HEK293 (cell line): ENCODE measurements around the gene SZRD1.

Experiments used
- FEZF1 ChIP-seq: fragments of 450-650 bp; formaldehyde crosslinking; IDR thresholded peaks from 2 replicates; pipeline ENCODE4 v1.5.1; 2016; ENCODE audit warnings: missing biosample characterization, missing genetic modification characterization
- GLI4 ChIP-seq: fragments of 450-650 bp; formaldehyde crosslinking; IDR thresholded peaks from 2 replicates; pipeline ENCODE4 v1.5.1; 2016; ENCODE audit warnings: missing biosample characterization, missing genetic modification characterization
- GLIS1 ChIP-seq: fragments of 450-650 bp; formaldehyde crosslinking; IDR thresholded peaks from 2 replicates; pipeline ENCODE4 v1.5.1; 2016; ENCODE audit warnings: missing biosample characterization, missing genetic modification characterization
- PBX3 ChIP-seq: sonication (generic); formaldehyde crosslinking; IDR thresholded peaks from 2 replicates; pipeline ENCODE4 v1.8.1; 2022; ENCODE audit warnings: mild to moderate bottlenecking, moderate library complexity, missing genetic modification reagents
- PRDM1 ChIP-seq: fragments of 450-650 bp; formaldehyde crosslinking; IDR thresholded peaks from 2 replicates; pipeline ENCODE4; 2016; ENCODE audit warnings: missing biosample characterization, missing genetic modification characterization
- REST ChIP-seq: fragments of 450-650 bp; formaldehyde crosslinking; IDR thresholded peaks from 2 replicates; pipeline ENCODE4 v1.5.1; 2016; ENCODE audit warnings: missing biosample characterization, missing genetic modification characterization
- TSHZ1 ChIP-seq: fragments of 450-650 bp; formaldehyde crosslinking; IDR thresholded peaks from 2 replicates; pipeline ENCODE4 v1.5.1; 2016; ENCODE audit warnings: missing biosample characterization, missing genetic modification characterization, borderline replicate concordance
- YY1 ChIP-seq: fragments of 450-650 bp; formaldehyde crosslinking; IDR thresholded peaks from 2 replicates; pipeline ENCODE4 v1.5.1; 2018; ENCODE audit warnings: missing biosample characterization, missing genetic modification characterization
- ZFP37 ChIP-seq: fragments of 450-650 bp; formaldehyde crosslinking; IDR thresholded peaks from 2 replicates; pipeline ENCODE4 v1.5.1; 2016; ENCODE audit warnings: missing biosample characterization, missing genetic modification characterization
- ZNF132 ChIP-seq: fragments of 450-650 bp; formaldehyde crosslinking; IDR thresholded peaks from 2 replicates; pipeline ENCODE4 v1.5.1; 2017; ENCODE audit warnings: missing biosample characterization, missing genetic modification characterization, borderline replicate concordance
- ZNF133 ChIP-seq: fragments of 450-650 bp; formaldehyde crosslinking; IDR thresholded peaks from 2 replicates; pipeline ENCODE4 v1.5.1; 2016; ENCODE audit warnings: missing biosample characterization, missing genetic modification characterization
- ZNF19 ChIP-seq: fragments of 450-650 bp; formaldehyde crosslinking; IDR thresholded peaks from 2 replicates; pipeline ENCODE4; 2016; ENCODE audit warnings: missing biosample characterization, missing genetic modification characterization, low read depth
- ZNF280C ChIP-seq: fragments of 450-650 bp; formaldehyde crosslinking; IDR thresholded peaks from 2 replicates; pipeline ENCODE4 v1.5.1; 2016; ENCODE audit warnings: missing biosample characterization, missing genetic modification characterization
- ZNF311 ChIP-seq: fragments of 450-650 bp; formaldehyde crosslinking; IDR thresholded peaks from 2 replicates; pipeline ENCODE4 v1.5.1; 2017; ENCODE audit warnings: missing biosample characterization, missing genetic modification characterization, borderline replicate concordance
- ZNF530 ChIP-seq: fragments of 450-650 bp; formaldehyde crosslinking; IDR thresholded peaks from 2 replicates; pipeline ENCODE4 v1.5.1; 2016; ENCODE audit warnings: low read depth, missing biosample characterization, missing genetic modification characterization
- ZNF548 ChIP-seq: fragments of 450-650 bp; formaldehyde crosslinking; IDR thresholded peaks from 2 replicates; pipeline ENCODE4 v1.5.1; 2016; ENCODE audit warnings: missing biosample characterization, missing genetic modification characterization
- ZNF768 ChIP-seq: fragments of 450-650 bp; formaldehyde crosslinking; IDR thresholded peaks from 2 replicates; pipeline ENCODE4 v1.5.1; 2018; ENCODE audit warnings: missing biosample characterization, mild to moderate bottlenecking, missing genetic modification characterization
- ZNF830 ChIP-seq: fragments of 450-650 bp; IDR thresholded peaks from 2 replicates; pipeline ENCODE4 v1.5.0; 2018; ENCODE audit warnings: missing biosample characterization, missing genetic modification characterization, low read depth, mild to moderate bottlenecking, moderate library complexity
- ZSCAN18 ChIP-seq: fragments of 450-650 bp; formaldehyde crosslinking; IDR thresholded peaks from 2 replicates; pipeline ENCODE4 v1.5.1; 2016; ENCODE audit warnings: missing biosample characterization, missing genetic modification characterization
- ZSCAN4 ChIP-seq: fragments of 450-650 bp; formaldehyde crosslinking; IDR thresholded peaks from 2 replicates; pipeline ENCODE4 v1.5.1; 2017; ENCODE audit warnings: missing biosample characterization, missing genetic modification characterization

Gene SZRD1

GRCh38 chr1:16367258-16367967 lies 371 bp downstream of the SZRD1 start (continued):
- TF ChIP-seq ZSCAN18 (tag by site-specific recombination) (no peak), ZNF19 (tag by site-specific recombination) (no peak), ZNF530 (no peak), REST (tag by site-specific recombination) (no peak), PBX3 (CRISPR knock-in tag) (peak; percentile 68; the same call in 1 of the 2 replicates), ZNF830 (tag by site-specific recombination) (no peak), ZNF133 (tag by site-specific recombination) (no peak), ZSCAN4 (tag by site-specific recombination) (0 out of 2 replicates have a peak, but pooled peaks have one; percentile 26), PRDM1 (tag by site-specific recombination) (peak; percentile 72), GLI4 (tag by site-specific recombination) (peak; percentile 42; the same call in 1 of the 2 replicates), ZNF132 (tag by site-specific recombination) (no peak), ZNF280C (no peak), ZNF548 (tag by site-specific recombination) (no peak), ZNF768 (tag by site-specific recombination) (no peak; the same call in 1 of the 2 replicates), YY1 (tag by site-specific recombination) (no peak; the same call in 1 of the 2 replicates), FEZF1 (tag by site-specific recombination) (peak; percentile 6; the same call in 1 of the 2 replicates), ZNF311 (tag by site-specific recombination) (no peak), ZFP37 (tag by site-specific recombination) (peak; percentile 48; the same call in 1 of the 2 replicates), GLIS1 (tag by site-specific recombination) (peak; percentile 80), TSHZ1 (no peak)
